ENCODE measurements around the gene WNK1. TPM values are rescaled to one million over a fixed set of nuclear protein-coding genes. Genes with fewer than 3 reads are reported as not detected.
"Not testable (repeated sequence)": the region's sequence is repeated elsewhere in the genome, so short reads cannot be mapped to it uniquely, and the experiment has no call there.

WNK1 gene
- total RNA-seq, 1 donor from 2014 or later = 248 TPM

GRCh38 chr12:765840-766239 is 13.5 kb downstream of the WNK1 start:
- Mint-ChIP-seq H3K4me3 (ENCODE audit: low read depth) (no peak overlapping the region), H3K27me3 (no peaks in the 10 kb centered on the region)

GRCh38 chr12:768434-768833 is 16.1 kb downstream of the WNK1 start:
- Mint-ChIP-seq H3K4me3 (ENCODE audit: low read depth) (no peak overlapping the region), H3K36me3 (ENCODE audit: insufficient read depth) (peaks cover 3% of the 10 kb centered on the region), H3K9me3 (ENCODE audit: low read depth) (no peaks in the 10 kb centered on the region), H3K4me1 (ENCODE audit: low read depth) (peaks cover 4% of the 10 kb centered on the region), H3K27ac (no peak overlapping the region), H3K27me3 (no peaks in the 10 kb centered on the region)
- TF ChIP-seq, protein P1, sequence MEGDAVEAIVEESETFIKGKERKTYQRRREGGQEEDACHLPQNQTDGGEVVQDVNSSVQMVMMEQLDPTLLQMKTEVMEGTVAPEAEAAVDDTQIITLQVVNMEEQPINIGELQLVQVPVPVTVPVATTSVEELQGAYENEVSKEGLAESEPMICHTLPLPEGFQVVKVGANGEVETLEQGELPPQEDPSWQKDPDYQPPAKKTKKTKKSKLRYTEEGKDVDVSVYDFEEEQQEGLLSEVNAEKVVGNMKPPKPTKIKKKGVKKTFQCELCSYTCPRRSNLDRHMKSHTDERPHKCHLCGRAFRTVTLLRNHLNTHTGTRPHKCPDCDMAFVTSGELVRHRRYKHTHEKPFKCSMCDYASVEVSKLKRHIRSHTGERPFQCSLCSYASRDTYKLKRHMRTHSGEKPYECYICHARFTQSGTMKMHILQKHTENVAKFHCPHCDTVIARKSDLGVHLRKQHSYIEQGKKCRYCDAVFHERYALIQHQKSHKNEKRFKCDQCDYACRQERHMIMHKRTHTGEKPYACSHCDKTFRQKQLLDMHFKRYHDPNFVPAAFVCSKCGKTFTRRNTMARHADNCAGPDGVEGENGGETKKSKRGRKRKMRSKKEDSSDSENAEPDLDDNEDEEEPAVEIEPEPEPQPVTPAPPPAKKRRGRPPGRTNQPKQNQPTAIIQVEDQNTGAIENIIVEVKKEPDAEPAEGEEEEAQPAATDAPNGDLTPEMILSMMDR (IDR thresholded peaks at IDR 0.05; ENCODE audit: unreplicated experiment) = no peak
- DNase-seq (ENCODE audit: low spot score, unreplicated experiment) = no peak

More at GRCh38 chr12:765840-766239, 13.5 kb downstream of the WNK1 start:
- TF ChIP-seq, protein P1 (IDR thresholded peaks at IDR 0.05; ENCODE audit: unreplicated experiment) = no peak
- H3K9me3 Mint-ChIP-seq (ENCODE audit: low read depth) = peaks cover 3% of the 10 kb centered on the region
- no peak overlapping the region for H3K27ac Mint-ChIP-seq
- H3K4me1 Mint-ChIP-seq (ENCODE audit: low read depth) = peaks cover 1% of the 10 kb centered on the region
- DNase-seq (ENCODE audit: low spot score, unreplicated experiment) = no peak
- H3K36me3 Mint-ChIP-seq (ENCODE audit: insufficient read depth) = peaks cover 10% of the 10 kb centered on the region

DNA sequence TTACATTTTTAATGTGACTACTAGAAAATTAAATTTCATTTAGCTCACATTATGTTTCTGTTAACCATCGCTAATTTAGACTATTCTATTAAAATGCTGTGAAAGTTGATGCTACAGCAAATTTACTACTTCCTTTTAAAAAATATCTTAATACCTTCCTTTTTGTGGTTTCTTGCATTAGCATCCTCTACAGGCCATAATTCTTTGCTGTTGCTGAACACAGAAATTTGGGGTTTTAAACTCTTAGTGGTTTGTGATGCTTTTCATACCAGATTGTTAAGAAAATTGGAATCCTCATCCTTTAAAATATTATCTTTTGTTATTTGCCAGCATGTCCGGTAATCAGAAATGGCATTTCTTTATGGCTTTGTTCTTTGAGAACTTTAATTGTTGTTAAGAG is 18.1 kb downstream of the WNK1 start:
- no peaks in the 10 kb centered on the region for H3K9me3 Mint-ChIP-seq (ENCODE audit: low read depth)
- no peak overlapping the region for H3K4me3 Mint-ChIP-seq (ENCODE audit: low read depth)
- H3K27ac Mint-ChIP-seq = no peak overlapping the region
- no peaks in the 10 kb centered on the region for H3K27me3 Mint-ChIP-seq
- TF ChIP-seq, protein P1 (IDR thresholded peaks at IDR 0.05; ENCODE audit: unreplicated experiment) = no peak
- no peaks in the 10 kb centered on the region for H3K36me3 Mint-ChIP-seq (ENCODE audit: insufficient read depth)
- DNase-seq (ENCODE audit: low spot score, unreplicated experiment) = no peak
- H3K4me1 Mint-ChIP-seq (ENCODE audit: low read depth) = peaks cover 14% of the 10 kb centered on the region

DNA sequence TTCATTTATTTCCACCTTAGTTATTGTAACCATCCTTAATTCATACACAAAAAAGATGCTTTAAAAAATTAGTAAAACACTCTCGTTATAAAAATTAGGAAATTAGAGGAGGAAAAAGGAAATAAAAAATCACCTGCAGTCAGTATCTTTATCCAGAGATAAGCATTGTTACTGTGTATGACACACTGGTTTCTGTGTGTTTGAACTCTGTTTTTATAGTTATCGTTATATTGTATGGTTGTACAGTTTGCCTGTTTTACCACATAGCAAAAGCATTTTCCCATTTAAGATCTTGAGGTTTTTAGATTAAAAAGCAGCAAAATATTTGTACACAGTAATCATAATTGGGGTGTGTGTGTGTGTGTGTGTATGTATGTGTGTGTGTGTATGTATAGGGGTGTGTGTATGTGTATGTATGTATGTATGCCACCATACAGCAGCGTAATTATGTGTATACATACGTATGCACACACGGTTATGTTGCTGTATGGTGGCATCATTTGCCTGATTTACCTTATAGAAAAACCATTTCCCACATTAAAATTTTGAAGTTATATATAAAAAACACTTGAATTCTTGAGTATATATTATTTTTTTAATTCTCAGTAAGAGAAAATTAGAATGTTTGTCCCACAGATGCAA is 19.8 kb downstream of the WNK1 start:
- TF ChIP-seq, protein P1 (IDR thresholded peaks at IDR 0.05; ENCODE audit: unreplicated experiment) = no peak
- Mint-ChIP-seq H3K27me3 (no peaks in the 10 kb centered on the region), H3K36me3 (ENCODE audit: insufficient read depth) (peaks cover 2% of the 10 kb centered on the region), H3K4me3 (ENCODE audit: low read depth) (no peak overlapping the region), H3K27ac (peak overlapping the region; percentile 31), H3K9me3 (ENCODE audit: low read depth) (no peaks in the 10 kb centered on the region), H3K4me1 (ENCODE audit: low read depth) (peaks cover 17% of the 10 kb centered on the region)
- DNase-seq (ENCODE audit: low spot score, unreplicated experiment) = no peak

DNA sequence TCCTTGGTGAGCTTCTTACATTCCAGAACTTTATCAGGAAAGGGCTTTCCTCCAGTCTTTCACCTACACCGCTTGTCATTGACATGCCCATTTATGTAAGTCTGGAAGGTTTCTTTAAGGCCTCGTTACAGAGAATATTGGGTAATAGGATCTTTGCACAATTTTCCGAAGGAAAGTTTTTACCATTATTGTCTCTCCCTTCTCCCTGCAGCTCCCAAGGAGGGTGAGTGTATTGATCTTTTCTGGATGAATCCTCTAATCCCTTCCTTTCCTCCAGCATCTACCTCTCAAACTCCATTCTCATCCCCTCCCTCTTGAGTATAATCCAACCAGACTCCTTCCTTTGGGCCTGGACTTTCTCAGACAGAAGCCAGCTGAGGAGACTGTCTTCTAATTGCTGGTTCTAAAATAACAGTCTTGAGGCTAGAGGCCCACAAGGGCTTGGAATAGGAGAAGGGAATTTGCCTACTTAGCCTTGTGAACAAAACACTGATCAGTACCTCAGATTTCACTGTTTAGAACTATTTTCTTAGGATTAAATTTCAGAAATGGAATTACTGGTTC is 21.8 kb downstream of the WNK1 start:
- Mint-ChIP-seq H3K9me3 (ENCODE audit: low read depth) (no peaks in the 10 kb centered on the region), H3K4me1 (ENCODE audit: low read depth) (peaks cover 19% of the 10 kb centered on the region), H3K27ac (peak overlapping the region; percentile 18), H3K27me3 (no peaks in the 10 kb centered on the region), H3K4me3 (ENCODE audit: low read depth) (no peak overlapping the region), H3K36me3 (ENCODE audit: insufficient read depth) (peaks cover 2% of the 10 kb centered on the region)
- TF ChIP-seq, protein P1 (IDR thresholded peaks at IDR 0.05; ENCODE audit: unreplicated experiment) = no peak
- no peak for DNase-seq (ENCODE audit: low spot score, unreplicated experiment)

GRCh38 chr12:775973-776771 is 23.8 kb downstream of the WNK1 start:
- not testable (repeated sequence) for H3K27me3 Mint-ChIP-seq; H3K36me3 Mint-ChIP-seq (ENCODE audit: insufficient read depth); H3K4me3 Mint-ChIP-seq (ENCODE audit: low read depth); H3K9me3 Mint-ChIP-seq (ENCODE audit: low read depth); DNase-seq (ENCODE audit: low spot score, unreplicated experiment)
- Mint-ChIP-seq H3K4me1 (ENCODE audit: low read depth) (peaks cover 26% of the 10 kb centered on the region), H3K27ac (peak overlapping the region; percentile 27)

- H3K9me3 Mint-ChIP-seq (ENCODE audit: low read depth); H3K4me3 Mint-ChIP-seq (ENCODE audit: low read depth); H3K36me3 Mint-ChIP-seq (ENCODE audit: insufficient read depth); DNase-seq (ENCODE audit: low spot score, unreplicated experiment); H3K27ac Mint-ChIP-seq; H3K27me3 Mint-ChIP-seq: not testable (repeated sequence)
- peaks cover 26% of the 10 kb centered on the region for H3K4me1 Mint-ChIP-seq (ENCODE audit: low read depth)
Measured at GRCh38 chr12:776772-777373, 24.5 kb downstream of the WNK1 start.

All from progenitor cell of endocrine pancreas (in vitro differentiated cells).